Neural cell (in vitro differentiated cells): ENCODE measurements around the gene MS4A2. TPM values are rescaled to one million over a fixed set of nuclear protein-coding genes. Genes with fewer than 3 reads are reported as not detected.
"Not testable (repeated sequence)": the region's sequence is repeated elsewhere in the genome, so short reads cannot be mapped to it uniquely, and the experiment has no call there.

Source experiments
- H2AFZ ChIP-seq: fragments of 200-600, 300-800 bp; sonication (generic), shearing (Covaris generic); 2 replicates; pipeline ENCODE4 v1.6.0; 2014; ENCODE audit warnings: low read depth, mild to moderate bottlenecking, antibody characterized with exemption, low read length, moderate library complexity
- H3F3A ChIP-seq: fragments of 200-600 bp; shearing (Covaris generic); 2 replicates; pipeline ENCODE4 v1.6.1; 2016; ENCODE audit warnings: mild to moderate bottlenecking, moderate library complexity, mixed read lengths, antibody characterized with exemption, low read length; ENCODE audit not compliant: insufficient read depth, poor library complexity, severe bottlenecking
- H3K27ac ChIP-seq: fragments of 200-600, 300-800 bp; sonication (generic), shearing (Covaris generic); 2 replicates; pipeline ENCODE4 v1.5.1; 2014; ENCODE audit warnings: mild to moderate bottlenecking, low read length, moderate library complexity
- H3K27me3 ChIP-seq: fragments of 300-800, 200-600 bp; sonication (generic), shearing (Covaris generic); 2 replicates; pipeline ENCODE4 v1.6.0; 2014; ENCODE audit warnings: mild to moderate bottlenecking, low read depth, low read length, moderate library complexity; ENCODE audit not compliant: insufficient read depth
- H3K36me3 ChIP-seq: fragments of 300-800, 200-600 bp; sonication (generic), shearing (Covaris generic); 2 replicates; pipeline ENCODE4 v1.5.1; 2014; ENCODE audit warnings: mild to moderate bottlenecking, antibody characterized with exemption, low read length, moderate library complexity; ENCODE audit not compliant: insufficient read depth
- H3K4me2 ChIP-seq: fragments of 300-800, 200-600 bp; sonication (generic), shearing (Covaris generic); 2 replicates; pipeline ENCODE4 v1.6.0; 2014; ENCODE audit warnings: mild to moderate bottlenecking, low read length
- H3K4me3 ChIP-seq: fragments of 300-800, 200-600 bp; sonication (generic), shearing (Covaris generic); 2 replicates; pipeline ENCODE4 v1.5.1; 2014; ENCODE audit warnings: mild to moderate bottlenecking, low read length, moderate library complexity
- H3K79me2 ChIP-seq: fragments of 200-600 bp; shearing (Covaris generic); replicated peaks from 2 replicates; pipeline ENCODE4 v1.6.0; 2014; ENCODE audit warnings: mild to moderate bottlenecking, low read length, moderate library complexity; ENCODE audit not compliant: insufficient read depth
- H3K9ac ChIP-seq: fragments of 300-800, 200-600 bp; sonication (generic), shearing (Covaris generic); 2 replicates; pipeline ENCODE4 v1.6.1; 2016; ENCODE audit warnings: mild to moderate bottlenecking, low read length, mixed read lengths
- H3K9me2 ChIP-seq: fragments of 200-600 bp; shearing (Covaris generic); 2 replicates; pipeline ENCODE4 v1.6.1; 2016; ENCODE audit warnings: mild to moderate bottlenecking, low read length, mixed read lengths; ENCODE audit not compliant: insufficient read depth
- H3K9me3 ChIP-seq: fragments of 200-600, 300-800 bp; sonication (generic), shearing (Covaris generic); 2 replicates; pipeline ENCODE4 v1.6.1; 2016; ENCODE audit warnings: mild to moderate bottlenecking, mixed run types, low read length, moderate library complexity, mixed read lengths
- H4K20me1 ChIP-seq: fragments of 200-600 bp; shearing (Covaris generic); 2 replicates; pipeline ENCODE4 v1.6.1; 2016; ENCODE audit warnings: mild to moderate bottlenecking, mixed run types; ENCODE audit not compliant: insufficient read depth
- CTCF ChIP-seq: fragments of 450-650 bp; IDR thresholded peaks from 2 replicates; pipeline ENCODE4 v1.5.1; 2014; ENCODE audit warnings: antibody characterized with exemption, mild to moderate bottlenecking, moderate library complexity; ENCODE audit not compliant: poor library complexity, severe bottlenecking
- EP300 ChIP-seq: fragments of 450-650 bp; conservative IDR thresholded peaks from 2 replicates; pipeline ENCODE4 v1.6.1; 2014; ENCODE audit warnings: antibody characterized with exemption, mild to moderate bottlenecking, moderate library complexity; ENCODE audit not compliant: poor library complexity, severe bottlenecking
- EZH2 ChIP-seq: fragments of 200-600, 300-800 bp; shearing (Covaris generic), sonication (generic); IDR thresholded peaks from 2 replicates; pipeline ENCODE4 v1.6.1; 2014; ENCODE audit warnings: antibody characterized with exemption, low read length, borderline replicate concordance, mild to moderate bottlenecking; ENCODE audit not compliant: insufficient read depth, poor library complexity, severe bottlenecking
- MXI1 ChIP-seq: fragments of 450-650 bp; conservative IDR thresholded peaks from 2 replicates; pipeline ENCODE4 v1.6.1; 2014; ENCODE audit warnings: antibody characterized with exemption, mild to moderate bottlenecking; ENCODE audit not compliant: poor library complexity, severe bottlenecking
- POLR2AphosphoS5 ChIP-seq: IDR thresholded peaks from 2 replicates; pipeline ENCODE4 v1.6.1; 2012
- RAD21 ChIP-seq: fragments of 450-650 bp; conservative IDR thresholded peaks from 2 replicates; pipeline ENCODE4 v1.6.1; 2014; ENCODE audit warnings: antibody characterized with exemption, mild to moderate bottlenecking, moderate library complexity
- REST ChIP-seq: IDR thresholded peaks from 2 replicates; pipeline ENCODE4 v1.6.1; 2012; ENCODE audit warnings: borderline replicate concordance
- SMC3 ChIP-seq: fragments of 450-650 bp; conservative IDR thresholded peaks from 2 replicates; pipeline ENCODE4 v1.6.1; 2014; ENCODE audit warnings: antibody characterized with exemption, mild to moderate bottlenecking, moderate library complexity; ENCODE audit not compliant: poor library complexity
- TAF1 ChIP-seq: IDR thresholded peaks from 2 replicates; pipeline ENCODE4 v1.6.1; 2012; ENCODE audit warnings: low read depth
- polyA plus RNA-seq: library from polyadenylated mRNA; depleted of rRNA; stranded (reverse); fragments of >200 nt; gene quantifications from 2 replicates; pipeline ENCODE4 v1.2.3, GENCODE V29; 2014

The MS4A2 gene
- polyA plus RNA-seq, 1 donor from 2014 or later: not detected

DNA sequence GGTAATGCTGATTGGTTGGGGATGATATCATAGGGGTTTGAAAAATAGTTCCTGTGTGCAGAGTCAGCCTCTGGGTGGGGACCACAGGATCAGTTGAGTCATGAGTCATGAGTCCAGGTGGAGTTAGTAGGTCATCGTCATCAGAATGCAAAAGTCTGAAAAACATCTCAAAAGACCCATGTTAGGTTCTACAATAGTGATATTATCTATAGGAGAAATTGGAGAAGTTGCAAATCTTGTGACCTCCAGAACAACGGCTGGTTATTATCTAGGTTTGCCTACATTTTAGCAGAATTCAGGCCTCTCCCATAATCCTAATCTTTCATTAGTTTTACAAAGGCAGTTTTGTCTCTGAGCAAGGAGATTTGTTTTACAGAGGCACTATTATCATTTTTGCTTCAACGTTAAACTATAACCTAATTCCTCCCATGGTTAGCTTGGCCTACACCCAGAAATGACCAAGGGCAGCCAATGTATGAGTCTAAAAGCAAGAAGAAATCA, 38.9 kb downstream of the MS4A2 start:
- no peaks in the 10 kb centered on the region for H3K27me3 ChIP-seq
- no peak overlapping the region for H3K4me2 ChIP-seq
- no peaks in the 10 kb centered on the region for H3K79me2 ChIP-seq
- no peak overlapping the region for H3K27ac ChIP-seq
- no peak overlapping the region for H2AFZ ChIP-seq
- H3F3A ChIP-seq: no peaks in the 10 kb centered on the region
- no peaks in the 10 kb centered on the region for H3K36me3 ChIP-seq
- no peak overlapping the region for H3K9ac ChIP-seq
- no peaks in the 10 kb centered on the region for H3K9me3 ChIP-seq
- TF ChIP-seq EZH2 (no peak), EP300 (no peak), POLR2AphosphoS5 (no peak), SMC3 (no peak), REST (no peak), RAD21 (no peak), CTCF (no peak), TAF1 (no peak), MXI1 (no peak)
- H3K4me3 ChIP-seq: no peak overlapping the region
- no peaks in the 10 kb centered on the region for H3K9me2 ChIP-seq
- no peaks in the 10 kb centered on the region for H4K20me1 ChIP-seq

DNA sequence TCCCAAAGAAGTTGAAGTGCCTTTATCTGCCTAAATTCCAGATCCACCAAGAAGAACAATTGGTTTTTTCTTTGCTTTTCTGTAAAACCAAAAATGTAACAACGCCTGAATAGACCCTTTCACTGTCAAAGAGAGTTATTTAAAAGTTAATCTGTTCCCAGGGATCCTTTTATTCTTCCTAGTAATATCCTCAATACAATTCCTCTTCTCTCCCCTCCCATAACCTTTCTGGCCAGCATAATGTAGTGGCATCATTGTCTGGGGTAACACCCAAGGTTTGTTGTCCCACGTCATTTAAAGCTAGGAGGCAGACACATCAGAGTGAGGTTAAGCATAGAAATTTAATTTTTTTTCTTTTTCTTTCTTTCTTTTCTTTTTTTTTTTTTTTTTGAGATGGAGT, 39.9 kb downstream of the MS4A2 start:
- Histone ChIP-seq H3K27me3 (no peaks in the 10 kb centered on the region), H3K36me3 (no peaks in the 10 kb centered on the region), H3K4me2 (no peak overlapping the region), H3K4me3 (no peak overlapping the region), H3K9me3 (no peaks in the 10 kb centered on the region), H2AFZ (no peak overlapping the region), H3K27ac (no peak overlapping the region), H3K79me2 (no peaks in the 10 kb centered on the region), H4K20me1 (no peaks in the 10 kb centered on the region), H3K9ac (no peak overlapping the region), H3F3A (no peaks in the 10 kb centered on the region), H3K9me2 (no peaks in the 10 kb centered on the region)
- TF ChIP-seq MXI1 (no peak), EZH2 (no peak), CTCF (no peak), EP300 (no peak), POLR2AphosphoS5 (no peak), SMC3 (no peak), RAD21 (no peak), TAF1 (no peak)

GRCh38 chr11:60128866-60129265, 40.4 kb downstream of the MS4A2 start:
- not testable (repeated sequence) for H3K9me3 ChIP-seq, H3K4me2 ChIP-seq, H3K27me3 ChIP-seq, H3K9me2 ChIP-seq, H4K20me1 ChIP-seq, H3K27ac ChIP-seq, H2AFZ ChIP-seq, H3K36me3 ChIP-seq, H3K9ac ChIP-seq, H3K4me3 ChIP-seq, H3K79me2 ChIP-seq, H3F3A ChIP-seq
